GM19372 (cell line): ENCODE data around the gene OLIG1.

ENCODE experiments used
- ATAC-seq: cut with Tn5 transposase; IDR thresholded peaks from one replicate; pipeline ENCODE4 v1.9.1; 2021; ENCODE audit warnings: mild to moderate bottlenecking, low read depth, moderate library complexity; ENCODE audit not compliant: unreplicated experiment

OLIG1 gene

DNA sequence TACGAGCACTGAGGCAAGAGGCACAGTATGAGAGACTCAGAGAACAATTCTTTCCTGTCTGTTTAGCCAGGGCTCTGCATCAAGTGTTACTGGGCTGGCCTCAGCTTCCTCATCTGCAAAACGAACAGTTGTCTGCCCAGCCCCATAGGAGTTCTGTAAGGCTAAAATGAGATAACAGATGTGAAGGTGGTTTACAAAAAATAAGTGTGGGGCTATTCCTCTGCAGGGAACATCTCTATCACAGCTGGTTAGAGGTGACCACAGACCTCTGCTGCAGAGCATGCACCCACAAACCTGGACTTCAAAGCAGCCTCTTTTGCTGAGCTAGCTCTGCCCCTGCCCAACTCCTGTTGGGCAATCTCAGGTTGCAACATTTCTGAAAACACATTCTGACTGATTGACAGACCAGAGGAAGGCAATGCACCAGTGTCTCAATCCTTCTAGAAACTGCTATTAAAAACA, 10.5 kb upstream of the OLIG1 start:
- no peak for ATAC-seq

DNA sequence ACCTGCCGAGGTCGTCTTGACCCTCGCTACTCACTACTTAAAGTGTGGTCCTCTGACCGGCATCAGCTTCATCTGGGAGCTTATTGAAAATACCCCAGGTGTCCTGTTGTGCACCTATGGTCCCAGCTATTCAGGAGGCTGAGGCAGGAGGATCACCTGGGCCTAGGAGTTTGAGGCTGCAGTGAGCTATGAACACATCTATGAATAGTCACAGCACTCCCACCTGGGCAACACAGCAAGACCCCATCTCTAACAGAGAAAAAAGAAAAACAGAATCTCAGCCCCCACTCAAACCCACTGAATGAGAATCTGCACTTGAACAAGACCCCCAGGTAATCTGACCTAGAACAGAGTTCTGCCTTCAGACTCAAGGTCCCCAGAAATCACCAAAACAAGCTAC, 8.7 kb upstream of the OLIG1 start:
- ATAC-seq, result no peak

GRCh38 chr21:33063375-33063883, 6.5 kb upstream of the OLIG1 start:
- ATAC-seq, result no peak

- no peak for ATAC-seq
Measured at GRCh38 chr21:33063907-33064622, 5.9 kb upstream of the OLIG1 start.

GRCh38 chr21:33064623-33065390, 5.1 kb upstream of the OLIG1 start:
- ATAC-seq, result no peak

DNA sequence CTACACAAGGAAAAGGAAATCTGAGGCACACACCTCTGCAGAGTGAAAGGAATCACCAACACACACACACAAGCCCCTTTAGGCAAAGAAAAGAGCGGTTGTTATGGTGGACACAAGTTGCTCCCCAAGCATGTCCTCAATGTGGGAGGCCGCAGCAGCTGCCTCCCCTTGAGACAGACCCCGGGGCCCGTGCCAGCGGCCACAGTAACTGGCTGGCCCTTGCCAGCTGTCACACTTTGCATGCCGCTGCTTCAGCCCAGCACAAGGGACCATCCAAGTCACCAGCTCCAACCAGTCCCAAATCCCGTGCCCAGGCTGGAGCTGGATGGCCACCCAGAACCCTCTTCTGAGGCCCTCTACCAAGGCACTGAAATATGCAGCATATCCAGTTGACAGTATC, 2.9 kb upstream of the OLIG1 start:
- no peak for ATAC-seq

DNA sequence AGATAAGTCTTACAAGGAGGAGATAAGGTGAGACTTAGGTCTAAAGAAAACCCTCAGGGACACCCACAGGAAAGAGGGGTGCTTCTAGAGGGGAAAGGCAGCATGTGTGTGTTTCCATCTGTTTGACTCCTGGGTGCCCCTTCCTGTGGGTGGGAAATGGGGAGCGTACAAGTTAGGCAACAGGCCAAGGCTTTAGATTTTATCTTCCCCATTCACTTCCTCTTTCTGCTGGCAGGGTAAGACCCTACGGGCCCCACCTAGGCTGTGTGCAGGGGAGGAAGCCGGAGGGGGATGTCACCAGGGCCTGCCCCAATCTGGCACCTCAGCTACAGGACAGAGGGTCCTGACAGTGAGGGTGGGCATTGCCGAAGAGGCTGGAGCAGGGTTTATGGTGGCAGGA, 2.5 kb upstream of the OLIG1 start:
- ATAC-seq, result no peak

DNA sequence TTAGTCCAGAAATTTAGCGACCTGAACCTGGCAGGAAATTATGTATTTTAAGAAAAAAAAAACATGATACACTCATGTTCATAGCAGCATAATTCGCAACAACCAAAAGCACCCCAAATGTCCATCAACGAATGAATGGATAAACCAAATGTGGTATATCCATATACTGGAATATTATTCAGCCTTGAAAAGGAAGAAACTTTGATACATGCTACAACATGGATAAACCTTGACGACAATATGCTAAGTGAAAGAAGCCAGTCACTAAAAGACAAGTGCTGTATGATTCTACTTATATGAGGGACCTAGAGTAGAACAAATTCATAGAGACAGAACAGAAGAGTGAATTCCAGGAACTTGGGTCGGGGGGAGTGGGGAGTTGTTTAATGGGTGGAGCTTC, 698 bp upstream of the OLIG1 start:
- no peak for ATAC-seq

- ATAC-seq, result no peak
Measured at GRCh38 chr21:33069645-33069993, 322 bp upstream of the OLIG1 start.

DNA sequence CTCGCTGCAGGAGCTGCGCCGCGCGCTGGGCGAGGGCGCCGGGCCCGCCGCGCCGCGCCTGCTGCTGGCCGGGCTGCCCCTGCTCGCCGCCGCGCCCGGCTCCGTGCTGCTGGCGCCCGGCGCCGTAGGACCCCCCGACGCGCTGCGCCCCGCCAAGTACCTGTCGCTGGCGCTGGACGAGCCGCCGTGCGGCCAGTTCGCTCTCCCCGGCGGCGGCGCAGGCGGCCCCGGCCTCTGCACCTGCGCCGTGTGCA, 730 bp downstream of the OLIG1 start:
- no peak for ATAC-seq

GRCh38 chr21:33070998-33071769, 1.2 kb downstream of the OLIG1 start:
- no peak for ATAC-seq

GRCh38 chr21:33071770-33072306, 1.9 kb downstream of the OLIG1 start:
- ATAC-seq, result no peak

DNA sequence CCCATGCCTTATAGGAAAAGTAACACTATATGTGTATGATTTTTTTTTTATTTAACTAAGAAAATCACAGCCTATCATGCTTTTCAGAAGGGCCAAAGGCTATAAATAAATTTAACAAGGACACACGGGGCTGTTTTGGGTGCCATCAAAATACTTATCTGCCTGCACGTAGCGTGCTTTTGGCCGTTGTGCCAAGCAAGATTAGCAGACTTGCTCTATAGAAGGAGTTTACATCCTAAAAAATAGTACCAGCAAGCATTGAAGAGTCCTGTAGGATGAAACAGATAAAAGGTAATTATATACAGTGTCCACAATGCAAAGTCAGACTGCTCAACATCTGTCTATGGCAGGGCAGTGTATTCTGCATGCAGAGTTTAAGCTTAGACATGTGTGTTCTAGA, 3.7 kb downstream of the OLIG1 start:
- ATAC-seq, result no peak

DNA sequence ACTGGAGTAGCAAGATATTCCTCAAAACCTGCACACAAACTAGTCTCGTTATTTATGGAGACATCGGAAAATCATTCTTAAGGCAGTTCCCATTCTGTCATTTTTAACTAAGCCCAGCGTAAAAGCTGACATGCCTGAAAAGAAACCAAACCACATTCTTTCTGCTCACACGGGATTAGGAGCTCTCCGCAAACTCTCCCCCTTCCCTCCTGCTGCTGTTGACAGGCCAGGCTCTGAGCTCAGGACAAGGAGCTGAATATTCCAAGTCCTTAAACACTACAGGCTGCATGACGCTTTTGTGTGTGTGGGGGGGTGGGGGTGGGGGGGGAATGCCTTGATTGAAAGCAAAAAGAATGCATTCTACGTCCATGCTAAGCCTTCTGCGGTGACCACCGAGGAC, 5.2 kb downstream of the OLIG1 start:
- no peak for ATAC-seq

DNA sequence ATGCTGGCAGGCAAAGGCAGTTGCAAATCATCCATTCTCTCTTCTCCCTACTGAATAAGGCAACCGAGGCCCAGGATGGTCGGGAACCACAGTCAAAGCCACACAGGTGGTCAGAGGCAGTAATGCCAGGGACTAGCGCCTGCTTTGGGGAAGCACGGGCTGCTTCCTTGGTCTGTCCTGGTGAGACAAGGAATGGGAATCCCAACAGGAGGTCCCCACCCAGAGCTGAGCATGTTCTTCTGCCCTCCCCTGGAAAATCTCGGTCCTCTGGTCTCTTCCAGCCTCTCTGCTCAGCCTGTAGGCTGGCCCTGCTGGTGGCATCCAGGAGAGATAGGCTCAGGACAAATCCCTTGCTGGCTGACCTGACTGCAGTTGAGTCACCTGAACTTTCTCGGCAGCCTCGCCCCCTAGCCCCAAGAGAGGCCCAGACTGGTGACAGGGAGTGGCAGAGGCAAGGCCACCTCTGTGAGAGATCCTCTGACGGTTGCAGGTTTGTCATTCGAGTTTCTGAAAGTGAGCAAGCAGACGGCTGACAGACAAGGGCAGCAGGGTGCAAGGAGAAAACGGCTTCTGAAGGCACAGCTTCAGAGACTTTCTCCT, 5.8 kb downstream of the OLIG1 start:
- no peak for ATAC-seq

- ATAC-seq, result no peak
Measured at GRCh38 chr21:33076600-33077329, 6.8 kb downstream of the OLIG1 start.

DNA sequence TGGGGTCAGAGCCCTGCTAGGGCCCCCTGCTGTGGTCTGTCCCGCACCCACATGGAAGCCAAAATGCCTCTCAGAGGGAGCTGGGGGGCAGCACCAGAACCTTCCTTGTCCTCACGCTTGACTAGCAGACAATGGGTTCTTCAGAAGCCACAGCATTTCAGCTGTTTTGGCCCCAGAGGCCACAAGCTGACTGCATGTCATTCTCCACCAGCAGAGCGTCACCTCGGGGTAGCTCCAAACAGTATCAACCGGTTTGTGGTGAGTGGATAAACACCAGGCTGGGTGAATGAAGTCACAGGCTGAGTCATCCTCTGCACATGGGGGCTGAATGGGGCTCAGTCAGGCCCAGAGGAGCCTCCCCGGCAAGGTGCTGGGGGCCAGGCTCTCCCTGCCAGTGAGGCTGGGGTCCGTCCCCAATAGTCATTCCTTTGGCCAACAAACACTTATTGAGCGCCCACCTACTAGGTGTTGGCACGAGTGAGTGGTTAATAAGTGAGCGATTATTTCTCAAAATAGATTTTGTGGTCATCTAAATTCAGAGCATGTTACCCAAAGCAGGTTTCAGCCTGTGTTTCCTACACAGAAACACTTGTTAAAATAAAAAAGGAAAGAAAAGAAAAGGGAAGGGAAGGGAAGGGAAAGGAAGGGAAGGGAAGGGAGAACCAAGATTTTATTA, 9.1 kb downstream of the OLIG1 start:
- ATAC-seq, result peak; percentile 92

DNA sequence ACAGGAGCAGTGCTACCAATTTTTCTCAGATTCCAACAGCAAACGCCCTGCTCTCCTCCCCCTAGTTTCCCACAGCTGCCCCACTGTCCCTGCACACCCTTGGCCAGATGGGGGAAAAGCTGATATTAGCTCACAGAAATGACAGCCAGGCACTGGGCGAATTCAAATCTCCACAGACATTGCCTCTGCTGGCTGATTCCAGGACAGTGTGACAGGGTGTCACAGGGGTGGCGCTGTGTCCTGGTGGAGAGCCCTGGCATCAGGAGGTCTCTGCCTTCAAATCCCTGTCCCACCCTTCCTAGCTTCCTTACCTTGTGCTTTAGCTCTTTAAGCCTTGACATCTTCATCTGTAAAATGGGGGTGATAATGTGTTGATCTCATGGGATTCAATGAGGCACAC, 10.4 kb downstream of the OLIG1 start:
- ATAC-seq, result no peak

- no peak for ATAC-seq
Measured at GRCh38 chr21:33080776-33081175, 10.8 kb downstream of the OLIG1 start.

DNA sequence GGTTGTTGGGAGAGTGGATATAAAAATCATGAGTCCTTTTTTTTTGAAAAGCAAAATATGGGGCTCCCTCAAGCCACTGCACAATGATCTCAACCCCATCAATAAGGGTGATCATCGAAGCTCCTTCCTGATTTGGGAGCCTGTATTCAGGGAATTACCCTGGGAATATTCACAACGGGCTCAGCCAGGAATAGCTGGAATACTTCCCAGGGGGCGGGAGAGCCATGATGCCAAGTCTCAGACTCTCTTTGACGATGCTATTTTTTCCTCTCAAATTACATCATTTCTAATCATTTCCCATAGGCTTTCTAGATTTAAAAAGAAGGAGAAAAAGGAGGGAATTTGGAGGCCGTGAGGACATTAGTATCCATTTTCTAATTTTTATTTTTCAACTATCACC, 18.4 kb downstream of the OLIG1 start:
- ATAC-seq, result no peak
